Activated naive CD4-positive, alpha-beta T cell treated with anti-CD3 and anti-CD28 coated beads, Interleukin-2, amount 50 U/mL, for 24 hours (primary cell): ENCODE measurements around the gene COL4A1.
A peak's percentile ranks its signal among the peaks of the same experiment; 100 is the strongest.

Experiments
- H3K27ac Mint-ChIP-seq: one replicate; pipeline ENCODE4 v1.8.0; 2021; ENCODE audit warnings: mild to moderate bottlenecking, mixed read lengths
- H3K27me3 Mint-ChIP-seq: one replicate; pipeline ENCODE4 v1.8.0; 2021; ENCODE audit warnings: mixed read lengths
- H3K36me3 Mint-ChIP-seq: one replicate; pipeline ENCODE4 v1.8.0; 2021; ENCODE audit warnings: mixed read lengths
- H3K4me1 Mint-ChIP-seq: one replicate; pipeline ENCODE4 v1.8.0; 2021; ENCODE audit warnings: mixed read lengths
- H3K4me3 Mint-ChIP-seq: one replicate; pipeline ENCODE4 v1.8.0; 2021; ENCODE audit warnings: mild to moderate bottlenecking, mixed read lengths
- H3K9me3 Mint-ChIP-seq: one replicate; pipeline ENCODE4 v1.8.0; 2021; ENCODE audit warnings: mixed read lengths

The COL4A1 gene

DNA sequence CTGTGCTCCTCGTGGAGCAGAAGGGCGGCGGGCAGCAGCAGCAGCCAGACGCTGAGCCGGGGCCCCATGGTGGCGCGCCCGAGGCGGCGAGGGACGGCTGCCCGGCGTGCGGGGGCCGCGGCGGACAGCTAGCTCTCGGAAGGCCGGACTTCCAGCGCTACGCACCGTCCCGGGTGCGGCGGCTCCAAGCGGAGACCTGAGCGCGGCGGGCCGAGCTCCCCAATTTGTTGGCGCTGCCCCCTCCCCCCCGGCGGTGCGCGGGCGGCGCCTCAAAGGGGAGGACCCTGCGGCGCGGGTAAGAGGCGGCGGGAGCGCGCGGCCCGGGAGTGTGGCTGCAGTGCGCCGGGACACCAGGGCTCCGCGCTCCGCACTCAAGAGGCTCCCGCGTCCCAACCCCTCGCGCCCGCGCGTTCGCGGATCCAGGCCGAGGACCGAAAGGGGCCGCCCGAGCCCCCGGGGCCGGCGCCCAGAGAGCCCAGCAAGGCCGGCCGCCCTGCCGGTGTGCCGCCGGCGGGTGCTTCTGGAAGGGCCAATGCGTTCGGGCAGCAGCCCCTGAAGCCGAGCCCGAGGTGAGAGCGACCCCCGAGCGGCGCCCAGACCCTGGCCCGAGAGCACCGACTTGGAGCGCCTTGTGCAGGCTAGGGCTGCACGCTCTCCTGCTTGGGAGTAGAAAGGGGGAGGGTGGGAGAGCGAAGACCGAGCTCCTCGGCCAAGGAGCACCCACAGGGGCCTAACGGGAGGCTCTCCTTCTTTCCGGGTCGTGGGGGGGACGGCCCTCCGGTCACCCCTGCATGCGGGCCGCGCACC, at the start of gene COL4A1, which contains the start of gene COL4A2:
TSS of gene COL4A1 (minus strand) at position 198 of the 807 bp plus-strand sequence. CDS start at position 68, 130 bp downstream.
TSS of gene COL4A2 (plus strand) at position 325 of the 807 bp plus-strand sequence. CDS start 620 bp downstream, outside the sequence.
- H3K4me3 Mint-ChIP-seq = no peak within 1 kb of the TSS
- peaks cover 8% of the 10 kb centered on the region for H3K4me1 Mint-ChIP-seq
- H3K36me3 Mint-ChIP-seq = no peaks in the 10 kb centered on the region
- no peaks in the 10 kb centered on the region for H3K9me3 Mint-ChIP-seq
- H3K27ac Mint-ChIP-seq = no peak within 1 kb of the TSS
- peaks cover 40% of the 10 kb centered on the region for H3K27me3 Mint-ChIP-seq

DNA sequence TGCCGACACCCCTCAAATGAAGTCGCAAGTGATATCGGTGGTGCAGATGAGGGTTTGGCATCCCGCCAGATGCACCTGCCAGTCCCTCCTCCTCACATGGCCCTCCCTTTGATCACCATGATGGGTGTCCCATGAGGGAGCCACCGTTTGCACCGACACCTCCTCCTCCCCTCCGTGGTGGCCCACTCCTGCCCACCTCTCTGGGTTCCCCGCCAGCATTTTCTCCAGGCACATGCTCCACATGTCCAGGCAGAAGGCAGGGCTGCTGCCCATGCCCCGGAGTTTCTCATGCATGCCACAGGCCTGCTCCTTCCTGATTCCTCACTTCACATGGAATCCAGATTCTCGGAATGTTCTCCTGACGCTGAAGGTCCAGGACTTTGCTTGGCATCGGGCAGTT, 49.4 kb upstream of the COL4A1 start:
- Mint-ChIP-seq H3K27ac (no peak overlapping the region), H3K4me3 (no peak overlapping the region), H3K4me1 (no peaks in the 10 kb centered on the region), H3K27me3 (no peaks in the 10 kb centered on the region), H3K9me3 (no peaks in the 10 kb centered on the region), H3K36me3 (no peaks in the 10 kb centered on the region)

- no peak overlapping the region for H3K4me3 Mint-ChIP-seq
- no peaks in the 10 kb centered on the region for H3K4me1 Mint-ChIP-seq
- no peaks in the 10 kb centered on the region for H3K27me3 Mint-ChIP-seq
- H3K36me3 Mint-ChIP-seq = no peaks in the 10 kb centered on the region
- no peaks in the 10 kb centered on the region for H3K9me3 Mint-ChIP-seq
- H3K27ac Mint-ChIP-seq = no peak overlapping the region
These were observed 47.9 kb upstream of the COL4A1 start for GRCh38 chr13:110354715-110355473.

DNA sequence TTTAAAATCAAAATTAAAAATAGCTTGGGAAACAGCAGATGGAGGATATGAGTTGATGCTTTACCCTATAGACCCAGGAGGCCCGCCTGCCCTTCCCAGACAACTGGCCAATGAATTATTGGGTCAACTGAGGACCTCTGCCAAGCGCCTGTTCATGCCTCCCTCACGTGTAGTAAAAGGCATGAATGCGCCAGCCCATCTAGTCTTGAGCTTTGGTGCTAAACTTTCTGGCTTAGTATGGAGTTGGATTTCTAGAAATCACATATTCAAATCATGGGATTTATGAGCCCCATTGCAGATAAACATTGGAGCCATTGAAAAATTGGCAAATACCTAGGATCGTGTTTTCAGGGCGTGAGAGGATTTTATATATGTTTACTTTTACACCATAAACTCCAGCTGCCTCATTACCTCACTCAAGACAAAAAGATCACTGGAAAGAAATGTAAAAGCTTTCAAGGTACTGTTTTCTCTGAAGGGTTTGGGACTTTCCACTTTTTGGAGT, 47.2 kb upstream of the COL4A1 start:
- Mint-ChIP-seq H3K36me3 (no peaks in the 10 kb centered on the region), H3K4me3 (no peak overlapping the region), H3K27me3 (no peaks in the 10 kb centered on the region), H3K4me1 (no peaks in the 10 kb centered on the region), H3K9me3 (no peaks in the 10 kb centered on the region), H3K27ac (no peak overlapping the region)

- Mint-ChIP-seq H3K27me3 (no peaks in the 10 kb centered on the region), H3K9me3 (no peaks in the 10 kb centered on the region), H3K4me3 (no peak overlapping the region), H3K27ac (no peak overlapping the region), H3K4me1 (no peaks in the 10 kb centered on the region), H3K36me3 (no peaks in the 10 kb centered on the region)
These were observed 46.5 kb upstream of the COL4A1 start for GRCh38 chr13:110353339-110353977.

DNA sequence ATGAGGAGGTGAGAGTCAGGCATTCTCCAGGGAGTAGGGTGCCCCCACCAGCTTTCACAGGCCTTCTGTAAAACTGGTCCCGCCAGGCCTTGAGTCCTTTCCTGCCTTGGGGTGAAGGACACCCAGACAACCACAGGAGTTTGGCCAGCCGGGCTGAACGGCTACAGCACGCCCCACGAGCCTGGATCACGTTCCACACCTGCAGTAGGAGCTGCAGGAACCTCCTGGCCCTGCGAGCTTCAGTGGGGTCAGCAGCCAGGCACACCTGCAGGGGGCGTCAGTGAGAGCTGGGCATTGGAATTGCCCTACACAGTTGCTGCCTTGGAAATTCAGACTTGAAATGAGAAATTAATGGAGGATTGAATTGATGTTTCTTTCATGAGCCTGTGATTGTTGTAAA, 45.8 kb upstream of the COL4A1 start:
- Mint-ChIP-seq H3K4me1 (no peaks in the 10 kb centered on the region), H3K9me3 (no peaks in the 10 kb centered on the region), H3K4me3 (no peak overlapping the region), H3K27me3 (no peaks in the 10 kb centered on the region), H3K36me3 (no peaks in the 10 kb centered on the region), H3K27ac (no peak overlapping the region)

DNA sequence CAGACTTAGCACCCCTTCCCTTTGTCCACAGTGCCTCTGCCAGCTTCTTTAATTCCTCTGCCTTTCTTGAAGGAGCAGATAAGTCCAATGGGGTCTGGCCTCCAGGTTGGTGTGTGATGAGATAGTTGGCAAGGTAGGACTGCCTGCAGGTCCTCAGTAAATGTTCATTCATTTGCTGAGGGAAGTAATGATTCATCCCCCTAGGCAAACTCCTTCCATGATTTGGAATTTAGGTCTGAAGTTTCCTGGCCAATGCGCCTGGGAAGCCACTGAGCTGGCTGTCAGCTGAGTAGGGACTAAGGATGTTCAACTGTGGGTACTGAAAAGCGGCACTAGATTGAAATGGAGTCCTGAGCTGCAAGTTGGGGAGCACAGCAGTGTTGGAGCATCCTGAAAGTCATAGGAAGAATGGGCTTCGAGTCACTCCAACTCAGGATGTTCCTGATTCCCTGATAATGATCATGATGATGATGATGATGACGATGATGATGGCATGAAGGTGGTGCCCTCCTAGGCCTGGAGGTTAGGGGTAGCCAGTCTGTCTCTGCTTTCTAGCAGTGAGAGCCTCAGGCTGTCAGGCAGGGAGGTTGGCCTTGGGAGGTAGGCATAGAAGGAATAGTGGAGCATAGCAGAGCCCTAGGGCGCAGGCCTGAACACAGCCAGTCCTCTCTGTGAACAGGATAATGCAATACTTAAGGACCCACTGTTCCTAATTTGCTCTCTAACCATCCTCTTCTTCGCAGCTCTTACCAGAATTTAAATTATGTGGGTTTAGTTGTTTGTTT, 44.9 kb upstream of the COL4A1 start:
- Mint-ChIP-seq H3K9me3 (no peaks in the 10 kb centered on the region), H3K4me1 (no peaks in the 10 kb centered on the region), H3K36me3 (no peaks in the 10 kb centered on the region), H3K4me3 (no peak overlapping the region), H3K27ac (no peak overlapping the region), H3K27me3 (no peaks in the 10 kb centered on the region)

- Mint-ChIP-seq H3K27me3 (no peaks in the 10 kb centered on the region), H3K27ac (no peak overlapping the region), H3K9me3 (no peaks in the 10 kb centered on the region), H3K4me3 (no peak overlapping the region), H3K36me3 (no peaks in the 10 kb centered on the region), H3K4me1 (no peaks in the 10 kb centered on the region)
These were observed 43.6 kb upstream of the COL4A1 start for GRCh38 chr13:110350509-110350908.

DNA sequence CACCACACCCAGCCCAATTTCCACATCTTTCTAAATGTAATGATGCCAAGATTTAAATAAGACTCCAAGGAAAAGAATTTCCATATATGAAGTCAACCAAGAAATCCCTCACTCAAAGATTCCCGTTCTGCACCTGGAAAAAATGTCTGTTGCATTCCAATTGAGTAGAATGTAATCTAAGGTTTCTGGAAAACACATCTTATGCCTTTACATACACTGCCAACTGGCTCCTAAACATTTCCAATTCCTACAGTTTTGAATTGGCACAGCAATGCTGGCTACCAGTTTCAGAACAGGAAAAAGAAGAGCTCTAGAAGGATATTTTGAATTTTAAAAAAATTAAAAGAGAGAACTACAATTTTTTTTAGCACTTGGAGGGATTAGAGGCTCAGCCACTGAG, 43.1 kb upstream of the COL4A1 start:
- H3K36me3 Mint-ChIP-seq = no peaks in the 10 kb centered on the region
- no peaks in the 10 kb centered on the region for H3K4me1 Mint-ChIP-seq
- no peaks in the 10 kb centered on the region for H3K27me3 Mint-ChIP-seq
- H3K4me3 Mint-ChIP-seq = no peak overlapping the region
- no peaks in the 10 kb centered on the region for H3K9me3 Mint-ChIP-seq
- peak overlapping the region; percentile 38 for H3K27ac Mint-ChIP-seq

DNA sequence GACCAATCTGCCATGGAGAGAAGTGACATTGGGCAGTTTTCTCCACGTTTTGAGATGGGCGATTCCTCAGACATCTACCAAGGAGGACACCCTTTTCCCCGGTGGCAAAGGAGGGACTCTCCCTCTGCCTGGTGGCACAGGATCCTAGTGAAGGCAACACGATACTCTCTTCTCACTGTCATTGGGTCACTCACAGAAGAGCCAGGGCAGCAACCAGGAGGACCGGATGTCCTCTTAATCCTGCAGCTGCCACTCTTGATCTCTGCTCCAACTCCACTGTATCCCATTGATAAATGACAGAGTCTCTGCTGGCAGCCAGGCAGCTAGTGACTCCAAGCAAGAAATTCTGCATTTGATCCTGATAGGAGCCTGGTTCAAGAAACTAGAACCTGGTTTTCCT, 42.3 kb upstream of the COL4A1 start:
- Mint-ChIP-seq H3K9me3 (no peaks in the 10 kb centered on the region), H3K27me3 (no peaks in the 10 kb centered on the region), H3K4me3 (no peak overlapping the region), H3K4me1 (no peaks in the 10 kb centered on the region), H3K36me3 (no peaks in the 10 kb centered on the region), H3K27ac (no peak overlapping the region)

GRCh38 chr13:110348309-110349105, 41.5 kb upstream of the COL4A1 start:
- H3K9me3 Mint-ChIP-seq = no peaks in the 10 kb centered on the region
- H3K27me3 Mint-ChIP-seq = no peaks in the 10 kb centered on the region
- no peak overlapping the region for H3K27ac Mint-ChIP-seq
- H3K4me1 Mint-ChIP-seq = no peaks in the 10 kb centered on the region
- H3K36me3 Mint-ChIP-seq = no peaks in the 10 kb centered on the region
- no peak overlapping the region for H3K4me3 Mint-ChIP-seq

- Mint-ChIP-seq H3K27me3 (no peaks in the 10 kb centered on the region), H3K4me1 (no peaks in the 10 kb centered on the region), H3K4me3 (no peak overlapping the region), H3K27ac (no peak overlapping the region), H3K9me3 (no peaks in the 10 kb centered on the region), H3K36me3 (no peaks in the 10 kb centered on the region)
These were observed 40.8 kb upstream of the COL4A1 start for GRCh38 chr13:110347535-110348308.

DNA sequence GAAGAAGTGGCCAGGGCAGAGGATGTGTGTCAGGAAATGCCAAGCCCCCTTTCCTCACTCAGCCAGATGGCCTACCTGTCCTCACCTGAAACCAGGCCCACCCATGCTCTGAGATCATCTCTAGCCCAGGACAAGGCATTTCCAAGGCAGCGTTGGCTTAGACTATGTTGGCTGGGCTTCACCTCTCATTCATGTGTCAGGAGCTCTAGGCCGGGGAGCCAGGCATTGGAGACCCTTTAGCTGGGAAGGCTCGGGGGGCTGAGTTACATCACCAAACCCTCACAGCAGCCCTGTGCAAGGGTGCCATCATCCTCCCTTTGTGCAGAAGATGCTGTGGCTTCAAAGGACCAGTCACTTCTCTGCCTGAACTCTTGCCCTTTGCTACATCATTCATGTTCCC, 40.1 kb upstream of the COL4A1 start:
- H3K4me3 Mint-ChIP-seq = no peak overlapping the region
- H3K27me3 Mint-ChIP-seq = no peaks in the 10 kb centered on the region
- H3K9me3 Mint-ChIP-seq = no peaks in the 10 kb centered on the region
- no peaks in the 10 kb centered on the region for H3K4me1 Mint-ChIP-seq
- H3K27ac Mint-ChIP-seq = no peak overlapping the region
- no peaks in the 10 kb centered on the region for H3K36me3 Mint-ChIP-seq

- no peaks in the 10 kb centered on the region for H3K9me3 Mint-ChIP-seq
- no peak overlapping the region for H3K27ac Mint-ChIP-seq
- no peak overlapping the region for H3K4me3 Mint-ChIP-seq
- H3K4me1 Mint-ChIP-seq = peaks cover 3% of the 10 kb centered on the region
- H3K36me3 Mint-ChIP-seq = no peaks in the 10 kb centered on the region
- H3K27me3 Mint-ChIP-seq = no peaks in the 10 kb centered on the region
These were observed 39.7 kb upstream of the COL4A1 start for GRCh38 chr13:110346661-110347067.
